Measurements from ENCODE around the gene KIAA1328. TPM values are rescaled to one million over a fixed set of nuclear protein-coding genes. Genes with fewer than 3 reads are reported as not detected.

Gene KIAA1328
- total and polyA plus RNA-seq, 9 of the 15 experiments (the other 6 are each of a cell fraction or from before 2014, with no cell fraction given), result 4.0 to 8.6 (median 7.4) TPM

- no peak for TF ChIP-seq SREBF2 (CRISPR knock-in tag; IDR thresholded peaks at IDR 0.05)
- TF ChIP-seq HNRNPH1 (optimal IDR thresholded peaks at IDR 0.05; ENCODE audit: low read depth, low read length), result no peak
- no peak for TF ChIP-seq NRF1 (conservative IDR thresholded peaks at IDR 0.05 in 1 of 2, IDR thresholded peaks at IDR 0.05 in 1 of 2)
- no peak for TF ChIP-seq ZNF436 (CRISPR knock-in tag; IDR thresholded peaks at IDR 0.05)
- no peak for TF ChIP-seq U2AF2 (optimal IDR thresholded peaks at IDR 0.05; ENCODE audit: low read depth, low read length)
- TF ChIP-seq ZNF282 (CRISPR knock-in tag; IDR thresholded peaks at IDR 0.05), result no peak
- TF ChIP-seq EP300 (IDR thresholded peaks at IDR 0.05; ENCODE audit: low read length), result 0 out of 2 replicates have a peak, but pooled peaks have one; percentile 18
- no peak for TF ChIP-seq RBFOX2 (IDR thresholded peaks at IDR 0.05; ENCODE audit: low read depth, low read length)
- TF ChIP-seq GABPB2 (CRISPR knock-in tag; conservative IDR thresholded peaks at IDR 0.05), result no peak
- TF ChIP-seq CBFA2T3 (IDR thresholded peaks at IDR 0.05), result peak; percentile 35; the same call in 1 of the 2 replicates
- TF ChIP-seq NCOA1 (IDR thresholded peaks at IDR 0.05; ENCODE audit: low read depth), result no peak
- 0 out of 4 replicates have a peak, but pooled peaks of 1 of the 2 experiments have one; percentile 5 for TF ChIP-seq RAD21 (CRISPR knock-in tag; conservative IDR thresholded peaks at IDR 0.05 in 1 of 2, IDR thresholded peaks at IDR 0.05 in 1 of 2)
- TF ChIP-seq, protein P1, sequence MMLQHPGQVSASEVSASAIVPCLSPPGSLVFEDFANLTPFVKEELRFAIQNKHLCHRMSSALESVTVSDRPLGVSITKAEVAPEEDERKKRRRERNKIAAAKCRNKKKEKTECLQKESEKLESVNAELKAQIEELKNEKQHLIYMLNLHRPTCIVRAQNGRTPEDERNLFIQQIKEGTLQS (IDR thresholded peaks at IDR 0.05), result peak; percentile 54; the same call in 1 of the 2 replicates
- TF ChIP-seq, protein P1 (CRISPR knock-in tag; conservative IDR thresholded peaks at IDR 0.05), result no peak
- 0 out of 2 replicates have a peak, but pooled peaks have one; percentile 14 for TF ChIP-seq EGR1 (conservative IDR thresholded peaks at IDR 0.05)
- TF ChIP-seq, protein P2, sequence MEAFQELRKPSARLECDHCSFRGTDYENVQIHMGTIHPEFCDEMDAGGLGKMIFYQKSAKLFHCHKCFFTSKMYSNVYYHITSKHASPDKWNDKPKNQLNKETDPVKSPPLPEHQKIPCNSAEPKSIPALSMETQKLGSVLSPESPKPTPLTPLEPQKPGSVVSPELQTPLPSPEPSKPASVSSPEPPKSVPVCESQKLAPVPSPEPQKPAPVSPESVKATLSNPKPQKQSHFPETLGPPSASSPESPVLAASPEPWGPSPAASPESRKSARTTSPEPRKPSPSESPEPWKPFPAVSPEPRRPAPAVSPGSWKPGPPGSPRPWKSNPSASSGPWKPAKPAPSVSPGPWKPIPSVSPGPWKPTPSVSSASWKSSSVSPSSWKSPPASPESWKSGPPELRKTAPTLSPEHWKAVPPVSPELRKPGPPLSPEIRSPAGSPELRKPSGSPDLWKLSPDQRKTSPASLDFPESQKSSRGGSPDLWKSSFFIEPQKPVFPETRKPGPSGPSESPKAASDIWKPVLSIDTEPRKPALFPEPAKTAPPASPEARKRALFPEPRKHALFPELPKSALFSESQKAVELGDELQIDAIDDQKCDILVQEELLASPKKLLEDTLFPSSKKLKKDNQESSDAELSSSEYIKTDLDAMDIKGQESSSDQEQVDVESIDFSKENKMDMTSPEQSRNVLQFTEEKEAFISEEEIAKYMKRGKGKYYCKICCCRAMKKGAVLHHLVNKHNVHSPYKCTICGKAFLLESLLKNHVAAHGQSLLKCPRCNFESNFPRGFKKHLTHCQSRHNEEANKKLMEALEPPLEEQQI (IDR thresholded peaks at IDR 0.05), result no peak
- TF ChIP-seq MCM2 (IDR thresholded peaks at IDR 0.05; ENCODE audit: low read depth), result no peak
- TF ChIP-seq HIVEP1 (CRISPR knock-in tag; IDR thresholded peaks at IDR 0.05), result no peak
- TF ChIP-seq ZNF175 (CRISPR knock-in tag; IDR thresholded peaks at IDR 0.05; ENCODE audit: low read depth), result no peak
- TF ChIP-seq DPF2 (IDR thresholded peaks at IDR 0.05), result peak; percentile 37; the same call in 1 of the 2 replicates
These were observed 66.7 kb downstream of the KIAA1328 start (continued) for GRCh38 chr18:36895606-36896005.

Measured in K562 (cell line).